Measurements from ENCODE around the gene ADAMTS18. TPM values are rescaled to one million over a fixed set of nuclear protein-coding genes. Genes with fewer than 3 reads are reported as not detected.

The ADAMTS18 gene
- total and polyA plus RNA-seq, 2 of the 8 experiments (the other 6 are each of a cell fraction or from before 2014, with no cell fraction given) = 0.05 to 0.19 TPM

DNA sequence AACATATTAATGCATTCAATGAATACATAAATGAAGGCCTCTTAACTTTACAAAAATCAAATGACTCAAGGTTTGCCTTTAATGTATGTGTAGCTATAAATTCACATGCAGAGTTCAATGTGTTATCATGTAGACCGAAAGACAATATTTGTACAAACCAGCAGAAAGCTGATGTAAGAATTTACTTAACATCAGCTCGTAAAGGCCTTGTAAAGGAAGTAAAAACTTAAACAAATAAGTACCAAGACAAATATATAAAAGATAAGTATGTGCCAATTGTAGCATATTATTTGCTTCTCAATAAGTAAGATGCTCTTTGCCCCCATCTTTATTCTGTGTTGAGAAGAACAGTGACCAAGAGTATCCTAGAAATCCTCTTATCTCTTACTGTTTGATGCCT lies 130.0 kb downstream of the ADAMTS18 start:
- H2AK5ac ChIP-seq (ENCODE audit: low read depth, low read length) = no peak overlapping the region
- no peaks in the 10 kb centered on the region for H3K23me2 ChIP-seq (ENCODE audit: low read depth, low read length)
- H3K23ac ChIP-seq (ENCODE audit: insufficient read length) = no peak overlapping the region
- no peaks in the 10 kb centered on the region for H3K4me1 ChIP-seq (replicated peaks in 1 of 4; ENCODE audit: control insufficient read depth in 3 of 4, insufficient read depth in 4 of 4, low read length in 3 of 4)
- DNase-seq (ENCODE audit: low read depth in 1 of 2, low spot score in 2 of 2) (no peak), FAIRE-seq (no peak)
- ChIA-PET CTCF (ENCODE audit: partially characterized antibody) (interaction anchor here (1.2 to 1.8 kb wide), 4 partner anchors 14 to 279 kb away, joined by 3 to 7 read pairs (median 3); no protein-coding TSS in a partner anchor), POLR2A (ENCODE audit: partially characterized antibody) (no interaction called here)
- H3K79me1 ChIP-seq (ENCODE audit: low read depth, low read length) = no peaks in the 10 kb centered on the region
- no peak overlapping the region for H3K27ac ChIP-seq (ENCODE audit: low read depth, low read length)
- no peak overlapping the region for H2BK120ac ChIP-seq (replicated peaks; ENCODE audit: low read depth, low read length)
- H3K18ac ChIP-seq (ENCODE audit: extremely low read depth, low read length) = no peak overlapping the region
- H2BK5ac ChIP-seq (ENCODE audit: low read depth, low read length) = no peak overlapping the region
- H3K9ac ChIP-seq (replicated peaks in 1 of 4; ENCODE audit: extremely low read depth in 1 of 4, low read depth in 3 of 4, low read length in 3 of 4) = no peak overlapping the region
- H3K36me3 ChIP-seq (ENCODE audit: control insufficient read depth in 2 of 4, insufficient read depth in 4 of 4, low read length in 3 of 4) = no peaks in the 10 kb centered on the region
- H2BK12ac ChIP-seq (ENCODE audit: low read depth, low read length) = no peak overlapping the region
- no peak overlapping the region for H2AFZ ChIP-seq (ENCODE audit: low read length)
- H4K91ac ChIP-seq (replicated peaks; ENCODE audit: insufficient read length, low read length) = no peak overlapping the region
- H3K14ac ChIP-seq (ENCODE audit: insufficient read length) = no peak overlapping the region
- H3K4me3 ChIP-seq (ENCODE audit: extremely low read depth in 1 of 4, insufficient read depth in 2 of 4, low read depth in 3 of 4, low read length in 4 of 4) = no peak overlapping the region
- no peak overlapping the region for H4K5ac ChIP-seq (ENCODE audit: insufficient read length, low read depth, low read length)
- no peak overlapping the region for H2BK20ac ChIP-seq (ENCODE audit: low read length)
- H3K4me2 ChIP-seq (ENCODE audit: insufficient read depth in 1 of 2, low read depth in 2 of 2, low read length in 2 of 2) = no peak overlapping the region
- H2BK15ac ChIP-seq (ENCODE audit: low read length) = no peak overlapping the region
- no peaks in the 10 kb centered on the region for H4K20me1 ChIP-seq (replicated peaks in 1 of 2; ENCODE audit: control insufficient read depth in 1 of 2, insufficient read depth in 2 of 2, low read length in 2 of 2)
- H3K4ac ChIP-seq (replicated peaks; ENCODE audit: insufficient read length, low read depth, low read length) = no peak overlapping the region
- WGBS, 2 experiments (ENCODE audit: extremely low coverage in 1 of 2, insufficient coverage in 1 of 2, insufficient read length in 1 of 2, insufficient replicate concordance in 2 of 2, low coverage in 1 of 2, low lambda C conversion rate in 2 of 2, missing lambda C conversion rate in 1 of 2) = 96% methylated on average over 2 of the region's 2 CpGs; no CpG with 5 or more reads in 1 of the 2 experiments
- H3K79me2 ChIP-seq (ENCODE audit: control insufficient read depth in 1 of 2, insufficient read depth in 2 of 2, low read length in 2 of 2) = no peaks in the 10 kb centered on the region
- H3K56ac ChIP-seq (replicated peaks; ENCODE audit: insufficient read length, low read depth, low read length) = no peak overlapping the region
- H3K27me3 ChIP-seq (replicated peaks in 1 of 4; ENCODE audit: control insufficient read depth in 3 of 4, extremely low read depth in 1 of 4, insufficient read depth in 3 of 4, low read length in 3 of 4) = peaks cover 0 to 1% (median 0%) of the 10 kb centered on the region in 4 experiments; a peak in 1 of 7 replicates
- no peaks in the 10 kb centered on the region for H3K9me3 ChIP-seq (ENCODE audit: insufficient read depth in 2 of 2, low read depth in 1 of 2, low read length in 1 of 2)
- no peak overlapping the region for H4K8ac ChIP-seq (ENCODE audit: extremely low read depth, insufficient read depth, low read length)
- no peak for TF ChIP-seq BCL11A (IDR thresholded peaks at IDR 0.05; ENCODE audit: low read depth in 2 of 2, low read length in 2 of 2)
- TF ChIP-seq RAD21 (IDR thresholded peaks at IDR 0.05 in 1 of 2, conservative IDR thresholded peaks at IDR 0.05 in 1 of 2; ENCODE audit: low read depth in 2 of 2, low read length in 2 of 2) = no peak
- no peak for TF ChIP-seq TAF7 (optimal IDR thresholded peaks at IDR 0.05; ENCODE audit: borderline replicate concordance, low read depth, low read length)
- no peak for TF ChIP-seq CTCF (IDR thresholded peaks at IDR 0.05; ENCODE audit: control extremely low read depth in 1 of 3, insufficient read depth in 1 of 3, low read depth in 1 of 3, low read length in 3 of 3)
- no peak for TF ChIP-seq SRF (IDR thresholded peaks at IDR 0.05; ENCODE audit: low read depth, low read length)
- no peak for TF ChIP-seq CBX5 (IDR thresholded peaks at IDR 0.05; ENCODE audit: low read depth, low read length)
- TF ChIP-seq TCF12 (IDR thresholded peaks at IDR 0.05; ENCODE audit: low read depth, low read length) = no peak
- no peak for TF ChIP-seq HDAC2 (IDR thresholded peaks at IDR 0.05; ENCODE audit: borderline replicate concordance in 1 of 2, low read depth in 2 of 2, low read length in 2 of 2)
- TF ChIP-seq ZNF274 (IDR thresholded peaks at IDR 0.05; ENCODE audit: borderline replicate concordance, extremely low read depth, low read length) = no peak

Data from H1 (cell line).